Measurements from ENCODE around the gene CSRP1. TPM values are rescaled to one million over a fixed set of nuclear protein-coding genes. Genes with fewer than 3 reads are reported as not detected.

Gene CSRP1
- total RNA-seq, 2 donors from 2014 or later = 2,051 to 3,060 TPM

DNA sequence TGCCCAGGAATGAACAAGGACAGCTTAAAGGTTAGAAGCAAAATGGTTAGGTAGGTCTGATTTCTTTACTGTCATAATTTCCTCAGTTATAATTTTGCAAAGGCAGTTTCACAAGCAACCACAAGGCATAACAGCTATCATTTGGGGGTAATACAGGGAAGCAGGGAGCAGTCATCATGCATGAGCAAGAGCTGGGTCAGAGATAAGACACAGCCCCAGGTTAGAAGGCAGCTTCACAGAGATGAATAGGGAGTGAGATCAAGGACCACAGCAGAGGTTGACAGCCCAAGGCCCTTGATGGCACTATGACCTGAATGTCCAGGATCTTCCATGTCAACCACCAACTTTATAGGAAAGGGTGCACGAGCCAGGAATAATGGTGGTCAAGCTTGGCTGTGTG lies 9.0 kb upstream of the CSRP1 start:
- ATAC-seq (ENCODE audit: insufficient number of reproducible peaks, low FRiP score, low read depth) (no peak), DNase-seq (ENCODE audit: low spot score) (no peak)
- no peak overlapping the region for H3K27ac ChIP-seq
- TF ChIP-seq, protein P1, sequence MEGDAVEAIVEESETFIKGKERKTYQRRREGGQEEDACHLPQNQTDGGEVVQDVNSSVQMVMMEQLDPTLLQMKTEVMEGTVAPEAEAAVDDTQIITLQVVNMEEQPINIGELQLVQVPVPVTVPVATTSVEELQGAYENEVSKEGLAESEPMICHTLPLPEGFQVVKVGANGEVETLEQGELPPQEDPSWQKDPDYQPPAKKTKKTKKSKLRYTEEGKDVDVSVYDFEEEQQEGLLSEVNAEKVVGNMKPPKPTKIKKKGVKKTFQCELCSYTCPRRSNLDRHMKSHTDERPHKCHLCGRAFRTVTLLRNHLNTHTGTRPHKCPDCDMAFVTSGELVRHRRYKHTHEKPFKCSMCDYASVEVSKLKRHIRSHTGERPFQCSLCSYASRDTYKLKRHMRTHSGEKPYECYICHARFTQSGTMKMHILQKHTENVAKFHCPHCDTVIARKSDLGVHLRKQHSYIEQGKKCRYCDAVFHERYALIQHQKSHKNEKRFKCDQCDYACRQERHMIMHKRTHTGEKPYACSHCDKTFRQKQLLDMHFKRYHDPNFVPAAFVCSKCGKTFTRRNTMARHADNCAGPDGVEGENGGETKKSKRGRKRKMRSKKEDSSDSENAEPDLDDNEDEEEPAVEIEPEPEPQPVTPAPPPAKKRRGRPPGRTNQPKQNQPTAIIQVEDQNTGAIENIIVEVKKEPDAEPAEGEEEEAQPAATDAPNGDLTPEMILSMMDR (IDR thresholded peaks at IDR 0.05) = no peak
- peaks cover 14 to 21% of the 10 kb centered on the region in 2 donors for H3K4me1 ChIP-seq (ENCODE audit: control insufficient read depth in 1 of 2, low read depth in 2 of 2)
- H3K27me3 ChIP-seq (replicated peaks; ENCODE audit: insufficient read depth) = no peaks in the 10 kb centered on the region
- no peak overlapping the region for H3K4me3 ChIP-seq
- H3K36me3 ChIP-seq = no peaks in the 10 kb centered on the region
- H3K9me3 ChIP-seq = no peaks in the 10 kb centered on the region

DNA sequence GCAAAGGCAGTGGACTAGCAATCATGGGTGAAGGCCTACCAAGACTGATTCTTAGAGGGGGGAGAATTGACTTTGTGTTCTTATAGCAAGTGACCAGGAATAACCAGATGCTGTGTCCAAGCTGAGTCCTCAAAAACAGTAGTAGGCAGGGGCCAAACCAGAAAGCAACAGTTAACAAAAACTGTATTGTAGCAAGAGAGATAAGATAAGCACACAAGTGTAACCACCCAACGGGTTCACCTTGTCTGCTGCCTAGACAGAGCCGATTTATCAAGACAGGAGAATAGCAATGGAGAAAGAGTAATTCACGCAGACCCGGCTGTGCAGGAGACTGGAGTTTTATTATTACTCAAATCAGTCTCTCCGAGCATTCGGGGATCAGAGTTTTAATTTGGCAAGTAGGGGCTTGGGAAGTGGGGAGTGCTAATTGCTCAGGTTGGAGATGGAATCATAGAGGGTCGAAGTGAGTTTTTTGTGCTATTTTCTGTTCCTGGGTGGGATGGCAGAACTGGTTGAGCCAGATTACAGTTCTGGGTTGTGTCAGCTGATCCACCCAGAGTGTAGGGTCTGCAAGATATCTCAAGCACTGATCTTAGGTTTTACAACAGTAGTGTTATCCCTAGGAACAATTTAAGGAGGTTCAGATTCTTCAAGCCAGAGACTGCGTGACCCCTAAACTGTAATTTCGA lies 8.3 kb upstream of the CSRP1 start:
- no peak overlapping the region for H3K4me3 ChIP-seq
- DNase-seq (ENCODE audit: low spot score) = no peak
- H3K4me1 ChIP-seq (ENCODE audit: control insufficient read depth in 1 of 2, low read depth in 2 of 2) = peaks cover 14 to 21% of the 10 kb centered on the region in 2 donors
- H3K27me3 ChIP-seq (replicated peaks; ENCODE audit: insufficient read depth) = no peaks in the 10 kb centered on the region
- no peaks in the 10 kb centered on the region for H3K9me3 ChIP-seq
- no peak overlapping the region for H3K27ac ChIP-seq
- no peaks in the 10 kb centered on the region for H3K36me3 ChIP-seq
- ATAC-seq (ENCODE audit: insufficient number of reproducible peaks, low FRiP score, low read depth) = no peak
- TF ChIP-seq, protein P1 (IDR thresholded peaks at IDR 0.05) = no peak

DNA sequence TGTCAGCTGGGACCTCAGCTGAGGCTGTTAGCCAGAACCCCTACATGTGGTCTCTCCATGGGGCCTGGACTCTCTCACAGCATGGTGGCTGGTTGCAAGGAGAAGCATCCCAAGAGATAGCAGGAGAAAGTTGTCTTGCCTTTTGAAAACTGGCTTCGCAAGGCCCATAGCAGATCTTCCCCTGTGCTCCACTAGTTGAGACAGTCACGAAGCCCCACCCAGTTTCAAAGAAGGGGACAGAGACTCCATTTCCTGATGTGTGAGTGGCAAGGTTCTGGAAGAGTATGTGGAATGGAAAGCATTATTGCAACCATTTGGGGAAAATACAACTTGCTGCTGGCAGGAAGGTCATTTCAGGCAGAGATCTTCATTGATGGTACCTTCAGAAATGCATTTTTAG lies 7.5 kb upstream of the CSRP1 start:
- H3K4me1 ChIP-seq (ENCODE audit: control insufficient read depth in 1 of 2, low read depth in 2 of 2) = peaks cover 14 to 21% of the 10 kb centered on the region in 2 donors
- DNase-seq (ENCODE audit: low spot score) (no peak), ATAC-seq (ENCODE audit: insufficient number of reproducible peaks, low FRiP score, low read depth) (no peak)
- TF ChIP-seq, protein P1 (IDR thresholded peaks at IDR 0.05) = no peak
- no peak overlapping the region for H3K27ac ChIP-seq
- no peaks in the 10 kb centered on the region for H3K27me3 ChIP-seq (replicated peaks; ENCODE audit: insufficient read depth)
- no peaks in the 10 kb centered on the region for H3K36me3 ChIP-seq
- no peaks in the 10 kb centered on the region for H3K9me3 ChIP-seq
- H3K4me3 ChIP-seq = no peak overlapping the region

DNA sequence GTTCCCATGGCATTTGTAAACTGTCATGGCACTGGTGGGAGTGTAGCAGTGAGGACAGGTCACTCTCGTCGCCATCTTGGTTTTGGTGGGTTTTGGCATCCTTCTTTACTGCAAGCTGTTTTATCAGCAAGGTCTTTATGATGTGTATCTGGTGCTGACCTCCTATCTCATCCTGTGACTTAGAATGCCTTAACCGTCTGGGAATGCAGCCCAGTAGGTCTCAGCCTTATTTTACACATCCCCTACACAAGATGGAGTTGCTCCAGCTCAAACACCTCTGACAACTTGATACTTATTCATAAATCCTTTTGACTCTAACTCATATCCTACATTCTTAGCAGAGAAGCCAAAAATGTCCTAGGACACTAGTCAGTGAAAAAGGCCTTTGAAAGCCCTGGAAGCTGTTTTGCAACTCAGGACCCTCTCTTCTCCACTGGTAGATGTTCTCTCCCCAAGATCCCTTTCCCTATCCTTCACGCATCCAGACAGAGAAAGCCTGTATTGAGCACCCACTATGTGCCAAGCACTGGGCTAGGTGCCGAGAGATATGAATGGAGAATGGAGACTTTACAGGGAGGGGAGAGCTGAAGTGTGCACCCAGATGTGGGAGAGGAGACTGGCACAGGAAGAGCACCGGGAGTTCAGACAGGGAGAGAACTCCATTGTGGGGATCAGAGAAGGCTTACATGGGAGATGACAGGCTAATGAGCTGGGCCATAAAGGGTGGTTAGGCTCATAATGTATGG lies 6.7 kb upstream of the CSRP1 start:
- H3K4me3 ChIP-seq = no peak overlapping the region
- peaks cover 14 to 21% of the 10 kb centered on the region in 2 donors for H3K4me1 ChIP-seq (ENCODE audit: control insufficient read depth in 1 of 2, low read depth in 2 of 2)
- no peaks in the 10 kb centered on the region for H3K36me3 ChIP-seq
- H3K27ac ChIP-seq = no peak overlapping the region
- H3K27me3 ChIP-seq (replicated peaks; ENCODE audit: insufficient read depth) = no peaks in the 10 kb centered on the region
- DNase-seq (ENCODE audit: low spot score) (no peak), ATAC-seq (ENCODE audit: insufficient number of reproducible peaks, low FRiP score, low read depth) (no peak)
- H3K9me3 ChIP-seq = no peaks in the 10 kb centered on the region
- TF ChIP-seq, protein P1 (IDR thresholded peaks at IDR 0.05) = no peak

DNA sequence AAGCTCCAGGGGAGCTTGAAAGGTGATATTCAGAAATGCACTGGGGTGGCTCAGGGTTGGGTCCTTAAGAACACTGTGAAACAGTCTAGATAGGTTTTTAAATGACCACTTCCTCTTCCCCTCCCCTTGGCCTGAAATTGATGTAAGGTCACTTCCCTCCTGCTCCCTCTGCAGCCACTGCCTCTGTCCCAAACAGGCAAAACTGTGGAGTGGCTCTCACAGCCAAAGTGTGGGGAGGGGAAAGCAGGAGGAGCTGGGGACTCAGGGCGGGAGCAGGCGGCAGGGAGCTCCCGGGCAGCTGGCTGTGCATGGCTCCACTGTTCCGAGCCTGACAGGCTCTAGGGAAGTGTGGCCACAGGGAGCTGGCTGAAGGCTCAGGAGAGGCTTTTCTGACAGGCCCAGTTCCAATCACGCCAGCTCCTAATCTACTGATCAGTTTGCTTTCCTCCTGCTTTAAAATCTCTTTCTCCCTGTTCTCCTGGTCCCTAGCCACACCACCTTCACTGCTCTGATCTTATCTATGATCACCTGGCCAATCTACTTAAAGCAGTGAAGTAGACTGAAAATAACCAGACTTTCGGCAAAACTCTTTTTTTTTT lies 5.1 kb upstream of the CSRP1 start:
- no peak for ATAC-seq (ENCODE audit: insufficient number of reproducible peaks, low FRiP score, low read depth)
- no peaks in the 10 kb centered on the region for H3K9me3 ChIP-seq
- no peaks in the 10 kb centered on the region for H3K36me3 ChIP-seq
- TF ChIP-seq, protein P1 (IDR thresholded peaks at IDR 0.05) = no peak
- peaks cover 17 to 31% of the 10 kb centered on the region in 2 donors for H3K4me1 ChIP-seq (ENCODE audit: control insufficient read depth in 1 of 2, low read depth in 2 of 2)
- H3K27me3 ChIP-seq (replicated peaks; ENCODE audit: insufficient read depth) = no peaks in the 10 kb centered on the region
- DNase-seq (ENCODE audit: low spot score) = no peak
- no peak overlapping the region for H3K4me3 ChIP-seq
- H3K27ac ChIP-seq = peak overlapping the region; percentile 51 to 70

All from thoracic aorta (tissue), 2 donors.